ENCODE results near the gene POTEF. TPM values are rescaled to one million over a fixed set of nuclear protein-coding genes. Genes with fewer than 3 reads are reported as not detected.
"Not testable (repeated sequence)": the region's sequence is repeated elsewhere in the genome, so short reads cannot be mapped to it uniquely, and the experiment has no call there.

The POTEF gene
- total and polyA plus RNA-seq, 5 donors = 0.05 to 0.23 (median 0.12) TPM; not detected in 1

DNA sequence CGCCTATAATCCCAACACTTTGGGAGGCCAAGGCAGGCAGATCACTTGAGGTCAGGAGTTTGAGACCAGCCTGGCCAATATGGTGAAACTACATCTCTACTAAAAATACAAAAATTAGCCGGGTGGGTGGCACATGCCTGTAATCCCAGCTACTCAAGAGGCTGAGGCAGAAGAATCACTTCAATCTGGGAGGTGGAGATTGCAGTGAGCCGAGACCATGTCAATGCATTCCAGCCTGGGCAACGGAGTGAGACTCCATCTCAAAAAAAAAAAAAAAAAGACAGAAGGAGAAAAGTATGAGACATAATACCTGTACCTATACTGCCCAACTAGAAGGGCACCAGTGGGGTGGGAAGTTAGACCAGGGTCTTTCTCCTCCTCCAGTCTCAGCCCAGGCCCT, 30.4 kb upstream of the POTEF start:
- not testable (repeated sequence) for DNase-seq; H3K27me3 ChIP-seq (ENCODE audit: control insufficient read depth, insufficient read depth); H3K9me3 ChIP-seq (ENCODE audit: control insufficient read depth, low read length); H3K4me1 ChIP-seq (ENCODE audit: control insufficient read depth, insufficient read depth, low read length); H3K4me3 ChIP-seq (ENCODE audit: low read length); ATAC-seq; H3K27ac ChIP-seq (ENCODE audit: low read length)
- WGBS = 95% methylated on average over 4 of the region's 4 CpGs
- intact Hi-C loops (cut with DNase I) = loop anchor here in 2 of 4 donors (5.0 kb wide), 1 partner anchor 173 kb away; no protein-coding TSS in a partner anchor

DNA sequence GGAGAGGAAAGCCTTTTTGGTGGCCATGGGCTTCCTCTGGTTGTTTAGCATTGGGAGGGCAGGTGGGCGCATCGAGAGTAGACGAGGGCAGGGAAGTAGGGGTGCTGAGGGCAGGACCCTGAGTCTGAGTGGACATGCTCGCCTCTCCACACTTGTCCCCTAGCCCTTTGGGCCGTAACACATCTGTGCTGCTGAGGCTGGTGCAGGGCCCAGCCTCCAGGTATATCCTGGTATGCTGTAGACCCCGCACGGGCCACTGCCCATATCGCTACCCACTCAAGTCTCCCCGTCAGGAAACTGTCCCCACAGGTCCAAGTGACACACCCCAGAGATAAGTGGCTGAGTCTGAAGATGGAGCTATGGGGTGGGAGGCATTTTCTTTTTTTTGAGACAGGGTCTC, 29.6 kb upstream of the POTEF start:
- no peaks in the 10 kb centered on the region for H3K9me3 ChIP-seq (ENCODE audit: control insufficient read depth, low read length)
- ATAC-seq (no peak), DNase-seq (no peak)
- no peak overlapping the region for H3K27ac ChIP-seq (ENCODE audit: low read length)
- intact Hi-C loops (cut with DNase I) = loop anchor here in 2 of 4 donors (5.0 kb wide), 1 partner anchor 174 kb away; no protein-coding TSS in a partner anchor
- no peaks in the 10 kb centered on the region for H3K27me3 ChIP-seq (ENCODE audit: control insufficient read depth, insufficient read depth)
- no peaks in the 10 kb centered on the region for H3K4me1 ChIP-seq (ENCODE audit: control insufficient read depth, insufficient read depth, low read length)
- 89% methylated on average over 9 of the region's 9 CpGs for WGBS
- H3K4me3 ChIP-seq (ENCODE audit: low read length) = no peak overlapping the region

DNA sequence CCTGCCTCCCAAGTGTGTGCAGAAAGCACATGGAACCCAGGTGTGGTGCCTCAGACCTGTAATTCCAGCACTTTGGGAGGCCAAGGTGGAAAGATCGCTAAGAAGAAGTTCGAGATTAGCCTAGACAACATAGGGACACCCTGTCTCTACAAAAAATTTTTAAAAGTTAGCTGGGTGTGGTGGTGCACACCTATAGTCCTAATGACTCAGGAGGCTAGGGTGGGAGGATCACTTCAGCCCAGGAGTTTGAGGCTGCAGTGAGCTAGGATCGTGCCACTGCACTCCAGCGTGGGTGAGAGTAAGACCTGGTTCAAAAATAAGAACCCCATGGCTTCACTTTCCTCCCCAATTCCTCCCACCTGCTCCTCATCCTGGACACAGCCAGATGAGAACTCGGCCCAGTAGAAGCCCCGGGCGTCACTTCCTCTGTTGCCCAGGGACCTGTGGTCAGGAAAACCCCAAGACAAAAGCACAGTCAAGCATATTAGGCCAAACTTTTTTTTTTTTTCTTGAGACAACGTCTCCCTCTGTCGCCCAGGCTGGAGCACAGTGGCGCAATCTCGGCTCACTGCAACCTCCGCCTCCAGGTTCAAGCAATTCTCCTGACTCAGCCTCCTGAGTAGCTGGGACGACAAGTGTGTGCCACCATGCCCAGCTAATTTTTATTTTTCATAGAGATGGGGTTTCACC, 28.9 kb upstream of the POTEF start:
- WGBS = 71% methylated on average over 13 of the region's 13 CpGs
- not testable (repeated sequence) for H3K4me1 ChIP-seq (ENCODE audit: control insufficient read depth, insufficient read depth, low read length); H3K27me3 ChIP-seq (ENCODE audit: control insufficient read depth, insufficient read depth); ATAC-seq; H3K27ac ChIP-seq (ENCODE audit: low read length); H3K9me3 ChIP-seq (ENCODE audit: control insufficient read depth, low read length); DNase-seq; H3K4me3 ChIP-seq (ENCODE audit: low read length)
- intact Hi-C loops (cut with DNase I) = loop anchor here in 2 of 4 donors (5.0 kb wide), 1 partner anchor 174 kb away; no protein-coding TSS in a partner anchor

DNA sequence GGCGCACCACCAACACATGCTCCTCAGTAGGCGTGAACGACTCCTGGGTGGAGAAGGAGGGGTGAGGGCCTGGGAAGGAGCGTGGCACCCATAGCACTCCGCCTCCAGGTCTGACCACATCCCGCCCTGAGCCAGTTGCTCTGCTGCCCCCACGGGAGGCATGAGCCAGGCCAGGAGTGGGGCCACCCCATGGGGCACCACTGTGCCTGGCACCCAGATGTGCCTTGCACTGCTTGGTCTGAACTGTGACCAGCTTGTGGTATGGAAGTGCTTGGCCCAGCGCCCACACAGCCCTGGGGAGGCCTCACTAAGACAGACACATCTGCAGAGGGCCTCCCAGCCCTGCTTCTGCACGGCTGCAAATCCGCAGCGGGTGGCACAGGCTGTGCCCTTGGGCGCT, 28.3 kb upstream of the POTEF start:
- peak in 1 of 3 donors; percentile 64 for DNase-seq
- H3K4me1 ChIP-seq (ENCODE audit: control insufficient read depth, insufficient read depth, low read length); H3K4me3 ChIP-seq (ENCODE audit: low read length); H3K27me3 ChIP-seq (ENCODE audit: control insufficient read depth, insufficient read depth); H3K9me3 ChIP-seq (ENCODE audit: control insufficient read depth, low read length); ATAC-seq; H3K27ac ChIP-seq (ENCODE audit: low read length): not testable (repeated sequence)
- 84% methylated on average over 9 of the region's 12 CpGs for WGBS
- intact Hi-C loops (cut with DNase I) = loop anchor here in 2 of 4 donors (5.0 kb wide), 1 partner anchor 175 kb away; no protein-coding TSS in a partner anchor

DNA sequence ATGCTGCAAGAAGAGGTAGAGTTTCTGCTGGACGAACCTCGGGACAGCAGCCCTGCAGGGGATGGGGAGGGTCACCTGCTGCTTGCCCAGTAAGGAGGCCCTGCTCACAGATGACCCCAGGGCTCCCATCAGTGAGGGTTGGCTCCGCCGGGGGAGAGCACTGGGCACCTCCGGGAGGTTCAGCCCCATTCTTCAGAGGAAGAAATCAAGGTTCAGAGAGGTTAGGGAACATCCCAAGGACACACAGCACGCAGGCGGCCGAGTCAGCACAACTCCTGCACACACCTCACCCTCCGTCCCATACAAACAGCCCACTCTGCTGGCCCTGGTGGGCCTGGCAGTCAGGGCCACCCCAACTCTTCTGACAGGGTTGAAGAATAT, 27.6 kb upstream of the POTEF start:
- intact Hi-C loops (cut with DNase I) = loop anchor here in 2 of 4 donors (5.0 kb wide), 1 partner anchor 176 kb away; no protein-coding TSS in a partner anchor
- Histone ChIP-seq H3K9me3 (ENCODE audit: control insufficient read depth, low read length) (no peaks in the 10 kb centered on the region), H3K27me3 (ENCODE audit: control insufficient read depth, insufficient read depth) (no peaks in the 10 kb centered on the region), H3K4me3 (ENCODE audit: low read length) (no peak overlapping the region), H3K27ac (ENCODE audit: low read length) (no peak overlapping the region), H3K4me1 (ENCODE audit: control insufficient read depth, insufficient read depth, low read length) (no peaks in the 10 kb centered on the region)
- DNase-seq (no peak), ATAC-seq (no peak)
- 85% methylated on average over 9 of the region's 9 CpGs for WGBS

DNA sequence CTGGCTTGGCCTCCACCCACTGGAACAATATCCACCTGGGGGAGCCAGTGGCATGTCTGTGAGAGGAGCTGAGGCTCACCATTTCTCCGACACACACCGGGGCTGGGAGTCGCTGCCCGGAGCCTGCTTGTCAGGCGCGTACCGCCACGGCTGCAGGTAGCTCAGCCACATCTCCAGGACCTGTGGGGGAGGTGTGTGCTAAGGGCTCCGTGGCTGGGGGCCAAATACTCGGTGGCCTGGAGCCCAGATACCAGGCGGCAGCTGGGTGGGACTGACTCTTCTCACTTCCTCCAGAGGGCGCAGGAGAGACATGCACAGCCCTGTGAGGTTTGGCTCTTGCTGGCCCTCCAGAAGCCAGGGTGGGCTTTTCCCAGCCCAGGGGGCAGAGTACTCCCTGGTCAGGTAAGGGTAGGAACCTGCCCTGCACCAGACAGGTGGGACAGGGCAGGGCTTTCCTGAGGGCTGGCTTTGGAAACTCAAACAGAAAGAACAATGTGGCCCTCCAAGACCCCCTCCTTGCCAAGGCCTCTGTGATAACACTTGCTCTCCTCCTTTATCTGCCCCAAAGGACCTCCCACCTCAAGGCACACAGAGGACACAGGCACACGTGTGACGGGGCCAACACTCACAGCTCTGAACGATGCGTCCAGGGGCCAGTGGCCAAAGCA, 27.1 kb upstream of the POTEF start:
- intact Hi-C loops (cut with DNase I) = loop anchor here in 2 of 4 donors (5.0 kb wide), 1 partner anchor 176 kb away; no protein-coding TSS in a partner anchor
- ATAC-seq (peak; percentile 39 to 53), DNase-seq (peak; percentile 41 to 85 (median 81))
- not testable (repeated sequence) for H3K4me1 ChIP-seq (ENCODE audit: control insufficient read depth, insufficient read depth, low read length); H3K9me3 ChIP-seq (ENCODE audit: control insufficient read depth, low read length); H3K27ac ChIP-seq (ENCODE audit: low read length); H3K4me3 ChIP-seq (ENCODE audit: low read length); H3K27me3 ChIP-seq (ENCODE audit: control insufficient read depth, insufficient read depth)
- WGBS = 51% methylated on average over 16 of the region's 16 CpGs

DNA sequence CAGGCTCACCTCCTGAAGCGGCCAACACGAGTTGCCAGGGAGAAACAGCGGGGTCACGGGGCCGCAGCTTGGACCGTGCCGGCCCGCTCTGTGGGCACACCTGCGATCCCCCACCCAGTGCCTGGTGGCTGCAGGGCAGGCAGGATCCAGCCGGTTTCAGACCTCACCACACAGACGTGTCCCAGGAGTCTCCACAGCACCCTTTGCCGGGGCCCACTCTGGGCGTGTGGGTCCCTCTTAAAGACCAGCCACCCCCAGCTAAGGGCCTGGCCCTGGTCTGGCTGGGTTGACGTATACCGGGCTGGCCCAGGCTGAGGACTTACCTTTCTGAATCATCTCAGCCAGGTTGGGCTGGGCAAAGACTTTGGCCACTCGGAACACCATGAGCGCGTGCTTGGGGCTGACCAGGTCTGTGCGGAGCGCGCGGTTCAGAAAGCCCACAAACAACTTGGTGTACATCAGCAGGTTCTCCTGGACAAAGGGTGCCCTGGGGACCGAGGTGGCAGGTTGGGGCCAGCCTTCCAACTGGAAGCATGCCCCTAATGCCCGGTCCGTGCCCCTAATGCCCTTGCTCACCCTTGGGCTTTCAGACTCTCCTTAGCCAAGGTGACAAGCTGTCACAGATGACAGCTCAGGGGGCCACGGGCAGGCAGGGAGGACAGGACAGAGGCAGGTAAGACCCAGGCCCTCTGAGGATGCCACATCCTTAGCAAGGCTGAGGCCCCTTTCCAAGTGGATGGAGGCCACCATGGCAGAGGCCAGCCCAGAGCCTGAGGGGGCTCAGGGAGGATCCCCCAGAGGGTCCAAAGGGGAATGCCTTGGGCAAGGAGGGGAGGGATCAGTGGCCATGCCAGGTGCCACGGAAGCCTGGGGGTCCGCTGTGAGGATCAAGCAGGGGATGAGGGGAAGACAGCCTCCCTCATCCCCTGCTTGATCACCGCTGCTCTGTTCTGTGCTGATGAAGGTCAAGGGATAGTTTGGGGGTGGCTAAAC, 26.0 kb upstream of the POTEF start:
- WGBS = 93% methylated on average over 29 of the region's 29 CpGs
- Histone ChIP-seq H3K27me3 (ENCODE audit: control insufficient read depth, insufficient read depth) (no peaks in the 10 kb centered on the region), H3K4me3 (ENCODE audit: low read length) (no peak overlapping the region), H3K27ac (ENCODE audit: low read length) (no peak overlapping the region), H3K9me3 (ENCODE audit: control insufficient read depth, low read length) (no peaks in the 10 kb centered on the region), H3K4me1 (ENCODE audit: control insufficient read depth, insufficient read depth, low read length) (no peaks in the 10 kb centered on the region)
- intact Hi-C loops (cut with DNase I) = loop anchor here in 2 of 4 donors (5.0 kb wide), 1 partner anchor 177 kb away; no protein-coding TSS in a partner anchor
- no peak for DNase-seq
- ATAC-seq = no peak

DNA sequence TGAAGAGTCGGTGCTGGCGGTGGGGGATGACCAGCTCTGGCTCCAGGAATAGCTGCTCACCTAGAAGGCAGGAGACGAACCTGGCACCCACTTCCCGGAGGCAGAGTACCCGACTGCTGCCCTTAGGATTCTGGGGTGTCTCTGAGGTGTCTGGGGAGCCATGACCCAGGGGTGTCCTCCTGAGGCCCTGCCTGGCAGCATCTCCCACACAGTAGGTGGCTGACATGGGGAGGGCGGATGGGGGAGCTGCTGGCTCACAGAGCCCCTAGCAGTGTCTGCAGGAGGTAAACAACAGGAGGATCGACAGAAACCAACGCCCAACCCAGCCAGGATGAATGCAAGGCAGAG, 25.4 kb upstream of the POTEF start:
- WGBS = 91% methylated on average over 8 of the region's 8 CpGs
- ATAC-seq; H3K27ac ChIP-seq (ENCODE audit: low read length); intact Hi-C loops (cut with DNase I); H3K4me1 ChIP-seq (ENCODE audit: control insufficient read depth, insufficient read depth, low read length); H3K27me3 ChIP-seq (ENCODE audit: control insufficient read depth, insufficient read depth); H3K9me3 ChIP-seq (ENCODE audit: control insufficient read depth, low read length); H3K4me3 ChIP-seq (ENCODE audit: low read length); DNase-seq: not testable (repeated sequence)

DNA sequence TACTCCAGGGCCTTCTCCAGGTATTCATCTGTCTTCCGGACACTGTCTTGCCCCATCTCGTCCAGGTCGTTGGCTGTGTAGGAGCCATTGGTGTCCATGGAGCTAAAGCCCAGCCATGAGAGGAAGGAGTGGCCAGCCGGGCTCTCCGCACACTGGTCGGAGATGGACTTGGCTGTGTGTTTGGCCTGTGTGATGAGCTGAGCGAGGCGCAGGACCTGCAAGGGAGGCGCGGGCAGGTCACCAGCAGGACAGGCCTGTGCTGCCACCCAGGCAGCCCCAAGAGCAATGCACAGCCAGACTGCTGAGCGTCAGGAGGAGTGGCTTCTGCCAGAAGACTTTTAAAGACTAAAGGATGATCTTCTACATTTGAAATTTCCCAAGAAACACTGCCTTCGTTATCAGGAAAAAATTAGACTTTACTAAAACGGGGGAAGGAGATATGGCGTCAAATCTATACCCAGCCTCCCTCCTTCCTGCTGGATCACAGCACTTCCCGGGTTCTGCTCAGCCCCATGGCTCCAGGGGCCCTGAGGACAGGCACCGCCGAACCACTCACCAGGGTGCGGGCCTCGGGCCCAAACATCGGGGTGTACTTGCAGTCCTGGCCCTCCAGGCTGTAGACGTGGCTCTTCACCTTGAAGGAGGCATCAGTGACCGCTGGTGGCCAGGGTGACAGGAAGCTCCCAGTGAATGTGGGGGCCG, 24.9 kb upstream of the POTEF start:
- DNase-seq; H3K4me3 ChIP-seq (ENCODE audit: low read length); H3K4me1 ChIP-seq (ENCODE audit: control insufficient read depth, insufficient read depth, low read length); H3K9me3 ChIP-seq (ENCODE audit: control insufficient read depth, low read length); ATAC-seq; H3K27ac ChIP-seq (ENCODE audit: low read length); intact Hi-C loops (cut with DNase I); H3K27me3 ChIP-seq (ENCODE audit: control insufficient read depth, insufficient read depth): not testable (repeated sequence)
- WGBS = 90% methylated on average over 21 of the region's 23 CpGs

DNA sequence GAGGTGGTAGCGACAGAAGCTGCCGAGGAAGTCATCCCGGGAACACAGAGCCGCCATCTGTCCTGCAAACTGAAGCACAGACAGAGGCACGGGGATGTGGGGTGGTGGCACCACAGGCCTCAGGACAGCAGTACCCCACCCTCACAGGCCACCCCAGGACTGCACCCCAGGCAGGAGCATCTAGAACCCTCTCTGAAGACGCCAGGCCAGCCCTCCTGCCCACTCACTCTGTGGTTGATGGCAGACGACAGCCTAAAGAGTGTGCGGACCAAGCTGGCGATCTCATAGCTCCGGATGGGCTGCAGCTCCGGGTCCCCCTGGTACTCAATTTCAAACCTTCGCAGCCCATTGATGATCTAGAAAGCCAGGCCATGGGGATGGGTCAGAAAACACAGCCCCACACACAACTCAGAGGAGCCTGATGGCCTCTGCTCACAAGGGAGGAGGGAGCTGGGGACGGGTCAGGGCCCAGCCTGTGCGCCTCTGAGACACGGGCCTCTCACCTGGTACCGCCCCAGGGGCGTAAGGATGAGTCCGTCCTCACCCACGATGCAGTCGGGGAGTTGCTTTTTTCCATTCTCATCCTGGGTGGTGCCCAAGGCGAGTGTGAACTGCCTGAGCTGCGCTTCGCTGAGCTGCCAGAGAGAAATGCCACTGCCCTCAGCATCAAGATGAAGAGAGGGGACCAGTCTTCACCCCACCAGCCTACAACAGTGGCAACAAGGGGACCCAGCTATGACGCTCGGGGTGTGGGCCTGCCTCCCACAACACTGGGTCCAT, 24.0 kb upstream of the POTEF start:
- Histone ChIP-seq H3K4me1 (ENCODE audit: control insufficient read depth, insufficient read depth, low read length) (no peaks in the 10 kb centered on the region), H3K27ac (ENCODE audit: low read length) (no peak overlapping the region), H3K9me3 (ENCODE audit: control insufficient read depth, low read length) (no peaks in the 10 kb centered on the region), H3K27me3 (ENCODE audit: control insufficient read depth, insufficient read depth) (no peaks in the 10 kb centered on the region), H3K4me3 (ENCODE audit: low read length) (no peak overlapping the region)
- intact Hi-C loops (cut with DNase I) = no loop called here
- ATAC-seq = no peak
- WGBS = 93% methylated on average over 25 of the region's 25 CpGs
- DNase-seq = no peak

Measured in right cardiac atrium (tissue), 5 donors.